H1 (cell line): ENCODE measurements around the gene CAV1. TPM values are rescaled to one million over a fixed set of nuclear protein-coding genes. Genes with fewer than 3 reads are reported as not detected.

Source experiments
- POLR2AphosphoS5 ChIP-seq: IDR thresholded peaks from 2 replicates; pipeline ENCODE4 v1.6.1; 2011; ENCODE audit warnings: low read depth, low read length
- polyA plus RNA-seq, 7 experiments: library from polyadenylated mRNA; depleted of rRNA in 3 of 7; stranded (reverse) in 5 of 7; unstranded in 2 of 7; fragments of >200 nt in 5 of 7; fragments of 200-250 nt in 2 of 7; gene quantifications; 1 replicate in 5 of 7; 2 replicates in 1 of 7; 4 replicates in 1 of 7; pipeline versions ENCODE4 v1.2.1 to v1.2.3, GENCODE V29; 2011 to 2013; ENCODE audit warnings: missing spikeins in 2 of 7, mixed read lengths in 2 of 7
- total RNA-seq: library from RNA; stranded (reverse); fragmentation: NEBNext Ultra II Directional; extraction: Animal tissue kit (Norgen Biotek cat#: 25700); gene quantifications from 2 replicates; pipeline ENCODE4 v1.2.1, GENCODE V29; 2021
- TF ChIP-seq, protein P1 (sequence below): IDR thresholded peaks from 2 replicates; pipeline ENCODE4 v1.6.1; 2011; ENCODE audit warnings: low read depth, mild to moderate bottlenecking, low read length; ENCODE audit not compliant: insufficient read depth

The CAV1 gene
- total and polyA plus RNA-seq, 2 of the 8 experiments (the other 6 are each of a cell fraction or from before 2014, with no cell fraction given) = 16.3 to 21.8 TPM

DNA sequence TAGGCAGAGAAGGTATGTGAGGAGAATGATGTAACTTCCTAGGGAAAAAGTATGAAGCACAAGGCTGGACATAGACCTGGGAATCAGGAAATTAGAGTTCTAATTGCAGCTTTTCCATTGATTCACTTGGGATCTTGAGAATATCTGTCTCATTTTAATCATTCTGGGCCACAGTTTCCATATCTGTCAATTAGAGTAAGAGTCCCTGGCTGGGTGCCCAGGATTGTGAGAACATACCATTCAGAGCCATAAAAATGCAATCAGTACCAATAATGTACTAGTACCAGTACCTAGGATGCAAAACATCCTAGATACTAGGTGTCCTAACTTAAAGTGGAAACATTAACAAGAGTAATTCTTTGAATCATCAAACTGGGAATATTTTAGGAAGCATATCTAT lies 29.6 kb downstream of the CAV1 start (continued):
- TF ChIP-seq, protein P1, sequence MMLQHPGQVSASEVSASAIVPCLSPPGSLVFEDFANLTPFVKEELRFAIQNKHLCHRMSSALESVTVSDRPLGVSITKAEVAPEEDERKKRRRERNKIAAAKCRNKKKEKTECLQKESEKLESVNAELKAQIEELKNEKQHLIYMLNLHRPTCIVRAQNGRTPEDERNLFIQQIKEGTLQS = no peak
- no peak for TF ChIP-seq POLR2AphosphoS5
